ENCODE measurements around the gene LRP8. TPM values are rescaled to one million over a fixed set of nuclear protein-coding genes. Genes with fewer than 3 reads are reported as not detected.

LRP8 gene
- polyA plus RNA-seq, 1 of the 3 experiments (the other 2 are of a cell fraction), result 19.9 TPM

- CTCF ChIA-PET, result interaction anchor here (0.7 to 13.5 kb wide), 26 partner anchors 10 to 477 kb away, joined by 3 to 410 read pairs (median 8); partner anchors contain the start of gene LRP8
- peaks cover 0 to 10% of the 10 kb centered on the region in 2 experiments; a peak in 1 of 4 replicates for H3K4me1 ChIP-seq (ENCODE audit: control insufficient read depth in 1 of 2, insufficient read depth in 2 of 2, low read depth in 1 of 2, low read length in 1 of 2)
- POLR2A ChIA-PET, result interaction anchor here (2.5 kb wide), 1 partner anchor 40 kb away, joined by 13 read pairs; no protein-coding TSS in a partner anchor
These were observed 50.5 kb downstream of the LRP8 start for GRCh38 chr1:53277326-53277725.

GRCh38 chr1:53276902-53277281 lies 51.0 kb downstream of the LRP8 start:
- DNase-seq, result no peak
- Histone ChIP-seq H2AFZ (ENCODE audit: low read depth) (no peak overlapping the region), H4K20me1 (ENCODE audit: insufficient read depth) (no peaks in the 10 kb centered on the region), H3K9ac (no peak overlapping the region), H3K9me2 (no peaks in the 10 kb centered on the region), H3K27me3 (ENCODE audit: insufficient read depth) (no peaks in the 10 kb centered on the region), H3F3A (replicated peaks; ENCODE audit: insufficient read depth) (no peaks in the 10 kb centered on the region), H3K79me2 (ENCODE audit: insufficient read depth) (no peaks in the 10 kb centered on the region), H3K4me3 (ENCODE audit: low read depth in 2 of 2, low read length in 1 of 2) (no peak overlapping the region), H3K4me1 (ENCODE audit: control insufficient read depth in 1 of 2, insufficient read depth in 2 of 2, low read depth in 1 of 2, low read length in 1 of 2) (peaks cover 0 to 10% of the 10 kb centered on the region in 2 experiments; a peak in 1 of 4 replicates), H3K27ac (ENCODE audit: low read depth in 2 of 2, low read length in 1 of 2) (no peak overlapping the region), H3K4me2 (no peak overlapping the region), H3K36me3 (replicated peaks in 1 of 2; ENCODE audit: control insufficient read depth in 1 of 2, insufficient read depth in 2 of 2, low read length in 1 of 2) (peaks cover 0 to 3% of the 10 kb centered on the region in 2 experiments), H3K9me3 (no peaks in the 10 kb centered on the region)
- TF ChIP-seq TAF1 (IDR thresholded peaks at IDR 0.05; ENCODE audit: borderline replicate concordance, low read depth, low read length) (no peak), MEF2A (IDR thresholded peaks at IDR 0.05; ENCODE audit: borderline replicate concordance, low read depth) (no peak), POLR2AphosphoS5 (IDR thresholded peaks at IDR 0.05; ENCODE audit: low read depth, low read length) (no peak), SMC3 (IDR thresholded peaks at IDR 0.05; ENCODE audit: low read depth, low read length) (no peak), ELF1 (IDR thresholded peaks at IDR 0.05) (no peak), NRF1 (IDR thresholded peaks at IDR 0.05; ENCODE audit: low read depth, low read length) (no peak), JUND (IDR thresholded peaks at IDR 0.05) (no peak), IRF3 (IDR thresholded peaks at IDR 0.05; ENCODE audit: low read depth, low read length) (no peak), EP300 (IDR thresholded peaks at IDR 0.05; ENCODE audit: borderline replicate concordance in 1 of 2, low read depth in 1 of 2, low read length in 1 of 2) (no peak), EZH2phosphoT487 (IDR thresholded peaks at IDR 0.05; ENCODE audit: borderline replicate concordance, low read depth) (no peak)
- TF ChIP-seq, protein P1, sequence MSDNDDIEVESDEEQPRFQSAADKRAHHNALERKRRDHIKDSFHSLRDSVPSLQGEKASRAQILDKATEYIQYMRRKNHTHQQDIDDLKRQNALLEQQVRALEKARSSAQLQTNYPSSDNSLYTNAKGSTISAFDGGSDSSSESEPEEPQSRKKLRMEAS (IDR thresholded peaks at IDR 0.05; ENCODE audit: low read depth), result no peak
- 98% methylated on average over 16 of the region's 46 CpGs for WGBS (ENCODE audit: low lambda C conversion rate)
- ChIA-PET CTCF (interaction anchor here (1.2 to 13.5 kb wide), 13 partner anchors 9 to 409 kb away, joined by 3 to 410 read pairs (median 12); partner anchors contain the start of gene LRP8), POLR2A (interaction anchor here (2.5 kb wide), 1 partner anchor 40 kb away, joined by 13 read pairs; no protein-coding TSS in a partner anchor)

More at GRCh38 chr1:53277326-53277725, 50.5 kb downstream of the LRP8 start:
- Histone ChIP-seq H2AFZ (ENCODE audit: low read depth) (no peak overlapping the region), H3K4me3 (ENCODE audit: low read depth in 2 of 2, low read length in 1 of 2) (no peak overlapping the region), H3K4me2 (no peak overlapping the region), H3K9me3 (no peaks in the 10 kb centered on the region), H3K9me2 (no peaks in the 10 kb centered on the region), H3K27me3 (ENCODE audit: insufficient read depth) (no peaks in the 10 kb centered on the region), H3F3A (replicated peaks; ENCODE audit: insufficient read depth) (no peaks in the 10 kb centered on the region), H4K20me1 (ENCODE audit: insufficient read depth) (no peaks in the 10 kb centered on the region), H3K27ac (ENCODE audit: low read depth in 2 of 2, low read length in 1 of 2) (no peak overlapping the region), H3K9ac (no peak overlapping the region), H3K79me2 (ENCODE audit: insufficient read depth) (no peaks in the 10 kb centered on the region), H3K36me3 (replicated peaks in 1 of 2; ENCODE audit: control insufficient read depth in 1 of 2, insufficient read depth in 2 of 2, low read length in 1 of 2) (peaks cover 0 to 3% of the 10 kb centered on the region in 2 experiments)
- WGBS (ENCODE audit: low lambda C conversion rate), result 90% methylated on average over 2 of the region's 5 CpGs
- TF ChIP-seq MXI1 (IDR thresholded peaks at IDR 0.05; ENCODE audit: low read depth, low read length), result no peak
- TF ChIP-seq RCOR1 (IDR thresholded peaks at IDR 0.05; ENCODE audit: low read length), result no peak
- TF ChIP-seq RAD21 (IDR thresholded peaks at IDR 0.05; ENCODE audit: low read length), result no peak
- no peak for DNase-seq

Data from SK-N-SH (cell line).